Dermis microvascular lymphatic vessel endothelial cell (primary cell): Measurements from ENCODE around the gene PRDX3. TPM values are rescaled to one million over a fixed set of nuclear protein-coding genes. Genes with fewer than 3 reads are reported as not detected.

Experiments
- DNase-seq, 2 donors: peaks; one replicate each; pipeline versions ENCODE4 v3.0.0 to v3.0.0-alpha.2; 2010; ENCODE audit warnings: low read depth in 2 of 2
- total RNA-seq: library from RNA; depleted of rRNA; stranded (reverse); fragments of >200 nt; gene quantifications from 2 replicates; pipeline ENCODE4 v1.2.1, GENCODE V29; 2014

Gene PRDX3
- total RNA-seq, 1 donor from 2014 or later: 235 TPM

GRCh38 chr10:119131512-119132240 lies 46.9 kb downstream of the PRDX3 start:
- peak; percentile 12 to 27 for DNase-seq

- no peak for DNase-seq
Measured at GRCh38 chr10:119129721-119130120, 48.9 kb downstream of the PRDX3 start.

- no peak for DNase-seq
Measured at GRCh38 chr10:119125942-119126341, 52.7 kb downstream of the PRDX3 start.

- no peak for DNase-seq
Measured at GRCh38 chr10:119120875-119121274, 57.7 kb downstream of the PRDX3 start.

- DNase-seq: no peak
Measured at GRCh38 chr10:119120413-119120867, 58.2 kb downstream of the PRDX3 start.

GRCh38 chr10:119119400-119119799 lies 59.2 kb downstream of the PRDX3 start:
- DNase-seq: no peak

GRCh38 chr10:119118231-119118630 lies 60.4 kb downstream of the PRDX3 start:
- DNase-seq: no peak

Other genes starting within 250 kb of the PRDX3 start
- gene NANOS1, start 149.1 kb downstream of the PRDX3 start, total RNA-seq: 0.13 and 0.76 TPM in 2 replicates
- 69.6 and 95.7 TPM in 2 replicates for gene EIF3A, start 98.0 kb downstream of the PRDX3 start, total RNA-seq
- gene DENND10, start 74.7 kb downstream of the PRDX3 start, total RNA-seq: 49.6 and 70.7 TPM in 2 replicates
- 9.4 and 11.8 TPM in 2 replicates for gene SFXN4, start 13.1 kb downstream of the PRDX3 start, total RNA-seq
- 28.0 and 35.9 TPM in 2 replicates for gene GRK5, start 28.8 kb upstream of the PRDX3 start, total RNA-seq